HG03457 (cell line): ENCODE measurements around the gene C12orf54.
A peak's percentile ranks its signal among the peaks of the same experiment; 100 is the strongest.
"Not testable (repeated sequence)": the region's sequence is repeated elsewhere in the genome, so short reads cannot be mapped to it uniquely, and the experiment has no call there.

Experiments
- ATAC-seq: cut with Tn5 transposase; IDR thresholded peaks from one replicate; pipeline ENCODE4 v1.9.1; 2021; ENCODE audit warnings: moderate number of reproducible peaks; ENCODE audit not compliant: unreplicated experiment

The C12orf54 gene

GRCh38 chr12:48482198-48482597 lies at the start of gene C12orf54:
Gene C12orf54 (plus strand): TSS chr12:48482498. CDS start chr12:48483297, 799 bp downstream.
- no peak for ATAC-seq

- not testable (repeated sequence) for ATAC-seq
These were observed 48.3 kb upstream of the C12orf54 start for GRCh38 chr12:48434016-48434415.

GRCh38 chr12:48441069-48441468 lies 41.2 kb upstream of the C12orf54 start:
- no peak for ATAC-seq

- no peak for ATAC-seq
These were observed 40.0 kb upstream of the C12orf54 start for GRCh38 chr12:48442179-48442847.

GRCh38 chr12:48445538-48445937 lies 36.8 kb upstream of the C12orf54 start:
- no peak for ATAC-seq

- ATAC-seq = no peak
These were observed 36.0 kb upstream of the C12orf54 start for GRCh38 chr12:48446161-48446776.

GRCh38 chr12:48447755-48448154 lies 34.5 kb upstream of the C12orf54 start:
- no peak for ATAC-seq

- ATAC-seq = no peak
These were observed 30.9 kb upstream of the C12orf54 start for GRCh38 chr12:48451372-48451771.

GRCh38 chr12:48452961-48453360 lies 29.3 kb upstream of the C12orf54 start:
- ATAC-seq = not testable (repeated sequence)

GRCh38 chr12:48454667-48455066 lies 27.6 kb upstream of the C12orf54 start:
- no peak for ATAC-seq

- no peak for ATAC-seq
These were observed 27.2 kb upstream of the C12orf54 start for GRCh38 chr12:48455116-48455515.

- no peak for ATAC-seq
These were observed 23.0 kb upstream of the C12orf54 start for GRCh38 chr12:48459259-48459658.

- not testable (repeated sequence) for ATAC-seq
These were observed 13.3 kb upstream of the C12orf54 start for GRCh38 chr12:48469027-48469426.

GRCh38 chr12:48472259-48472658 lies 10.0 kb upstream of the C12orf54 start, which contains the start of gene ANP32D:
Gene ANP32D (plus strand): TSS chr12:48472559. CDS start chr12:48472665, 106 bp downstream.
- ATAC-seq = no peak

- no peak for ATAC-seq
These were observed 9.2 kb upstream of the C12orf54 start for GRCh38 chr12:48473061-48473460.

- not testable (repeated sequence) for ATAC-seq
These were observed 7.8 kb upstream of the C12orf54 start for GRCh38 chr12:48474497-48474896.

GRCh38 chr12:48482930-48483329 lies 632 bp downstream of the C12orf54 start:
- ATAC-seq = no peak

GRCh38 chr12:48486261-48486660 lies 4.0 kb downstream of the C12orf54 start:
- ATAC-seq = no peak

GRCh38 chr12:48486679-48487078 lies 4.4 kb downstream of the C12orf54 start:
- no peak for ATAC-seq

- peak; percentile 87 for ATAC-seq
These were observed 6.7 kb downstream of the C12orf54 start for GRCh38 chr12:48489012-48489411.

GRCh38 chr12:48489456-48489855 lies 7.2 kb downstream of the C12orf54 start:
- ATAC-seq = not testable (repeated sequence)

GRCh38 chr12:48500281-48500680 lies 18.0 kb downstream of the C12orf54 start:
- not testable (repeated sequence) for ATAC-seq
